Measurements from ENCODE around the gene DAAM2.

DNA sequence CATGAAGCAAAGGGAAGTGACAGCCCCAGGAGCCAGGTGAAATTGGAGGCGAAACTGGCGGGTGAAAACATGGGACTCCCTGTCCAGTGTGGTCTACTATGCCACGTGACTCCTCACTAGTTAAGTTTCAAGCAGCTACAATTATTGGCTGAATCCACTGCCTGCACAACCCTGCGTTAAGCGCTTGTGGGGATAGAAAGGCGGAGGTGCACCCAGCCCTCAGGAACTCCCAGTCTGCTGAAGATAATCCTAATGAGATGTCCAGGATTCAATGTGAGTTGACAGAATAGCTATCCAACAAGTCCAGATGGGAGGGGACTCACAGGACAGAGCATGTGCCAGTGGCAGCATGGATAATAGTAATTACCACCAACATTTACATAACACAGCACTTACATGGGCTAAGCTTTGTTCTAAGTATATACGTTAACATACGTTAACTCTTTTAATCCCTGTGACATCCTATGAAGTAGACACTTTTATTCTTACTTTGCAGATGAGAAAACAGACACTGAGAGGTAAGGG, 140.3 kb downstream of the DAAM2 start:
- TF ChIP-seq GABPA (IDR thresholded peaks at IDR 0.05 in 1 of 2, conservative IDR thresholded peaks at IDR 0.05 in 1 of 2) (no peak), JUND (IDR thresholded peaks at IDR 0.05) (no peak), TAF1 (conservative IDR thresholded peaks at IDR 0.05) (no peak)
- TF ChIP-seq, protein P1, sequence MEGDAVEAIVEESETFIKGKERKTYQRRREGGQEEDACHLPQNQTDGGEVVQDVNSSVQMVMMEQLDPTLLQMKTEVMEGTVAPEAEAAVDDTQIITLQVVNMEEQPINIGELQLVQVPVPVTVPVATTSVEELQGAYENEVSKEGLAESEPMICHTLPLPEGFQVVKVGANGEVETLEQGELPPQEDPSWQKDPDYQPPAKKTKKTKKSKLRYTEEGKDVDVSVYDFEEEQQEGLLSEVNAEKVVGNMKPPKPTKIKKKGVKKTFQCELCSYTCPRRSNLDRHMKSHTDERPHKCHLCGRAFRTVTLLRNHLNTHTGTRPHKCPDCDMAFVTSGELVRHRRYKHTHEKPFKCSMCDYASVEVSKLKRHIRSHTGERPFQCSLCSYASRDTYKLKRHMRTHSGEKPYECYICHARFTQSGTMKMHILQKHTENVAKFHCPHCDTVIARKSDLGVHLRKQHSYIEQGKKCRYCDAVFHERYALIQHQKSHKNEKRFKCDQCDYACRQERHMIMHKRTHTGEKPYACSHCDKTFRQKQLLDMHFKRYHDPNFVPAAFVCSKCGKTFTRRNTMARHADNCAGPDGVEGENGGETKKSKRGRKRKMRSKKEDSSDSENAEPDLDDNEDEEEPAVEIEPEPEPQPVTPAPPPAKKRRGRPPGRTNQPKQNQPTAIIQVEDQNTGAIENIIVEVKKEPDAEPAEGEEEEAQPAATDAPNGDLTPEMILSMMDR (IDR thresholded peaks at IDR 0.05; ENCODE audit: low read depth, low read length, missing input control) = no peak
- TF ChIP-seq, protein P2, sequence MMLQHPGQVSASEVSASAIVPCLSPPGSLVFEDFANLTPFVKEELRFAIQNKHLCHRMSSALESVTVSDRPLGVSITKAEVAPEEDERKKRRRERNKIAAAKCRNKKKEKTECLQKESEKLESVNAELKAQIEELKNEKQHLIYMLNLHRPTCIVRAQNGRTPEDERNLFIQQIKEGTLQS (IDR thresholded peaks at IDR 0.05) = no peak

Data from liver (tissue), 3 donors.